GM23248 (cell line): ENCODE data around the gene AACS.

ENCODE experiments used
- EZH2 ChIP-seq: fragments of 200-600 bp; sonication (generic); IDR thresholded peaks from 2 replicates; pipeline ENCODE4 v1.6.1; 2018; ENCODE audit warnings: antibody characterized with exemption, mild to moderate bottlenecking; ENCODE audit not compliant: insufficient read depth, poor library complexity, severe bottlenecking
- EZH2phosphoT487 ChIP-seq: fragments of 200-600 bp; sonication (generic); IDR thresholded peaks from 2 replicates; pipeline ENCODE4 v1.6.1; 2018; ENCODE audit warnings: antibody characterized with exemption, moderate library complexity, mild to moderate bottlenecking, low read depth; ENCODE audit not compliant: insufficient read depth

- TF ChIP-seq EZH2 (no peak), EZH2phosphoT487 (no peak)
Observed at GRCh38 chr12:125049093-125049458, 16.2 kb upstream of the AACS start.
